ENCODE measurements around the gene LIMS2. TPM values are rescaled to one million over a fixed set of nuclear protein-coding genes. Genes with fewer than 3 reads are reported as not detected.

Gene LIMS2
- total RNA-seq, 1 donor from 2014 or later: 6.2 TPM

DNA sequence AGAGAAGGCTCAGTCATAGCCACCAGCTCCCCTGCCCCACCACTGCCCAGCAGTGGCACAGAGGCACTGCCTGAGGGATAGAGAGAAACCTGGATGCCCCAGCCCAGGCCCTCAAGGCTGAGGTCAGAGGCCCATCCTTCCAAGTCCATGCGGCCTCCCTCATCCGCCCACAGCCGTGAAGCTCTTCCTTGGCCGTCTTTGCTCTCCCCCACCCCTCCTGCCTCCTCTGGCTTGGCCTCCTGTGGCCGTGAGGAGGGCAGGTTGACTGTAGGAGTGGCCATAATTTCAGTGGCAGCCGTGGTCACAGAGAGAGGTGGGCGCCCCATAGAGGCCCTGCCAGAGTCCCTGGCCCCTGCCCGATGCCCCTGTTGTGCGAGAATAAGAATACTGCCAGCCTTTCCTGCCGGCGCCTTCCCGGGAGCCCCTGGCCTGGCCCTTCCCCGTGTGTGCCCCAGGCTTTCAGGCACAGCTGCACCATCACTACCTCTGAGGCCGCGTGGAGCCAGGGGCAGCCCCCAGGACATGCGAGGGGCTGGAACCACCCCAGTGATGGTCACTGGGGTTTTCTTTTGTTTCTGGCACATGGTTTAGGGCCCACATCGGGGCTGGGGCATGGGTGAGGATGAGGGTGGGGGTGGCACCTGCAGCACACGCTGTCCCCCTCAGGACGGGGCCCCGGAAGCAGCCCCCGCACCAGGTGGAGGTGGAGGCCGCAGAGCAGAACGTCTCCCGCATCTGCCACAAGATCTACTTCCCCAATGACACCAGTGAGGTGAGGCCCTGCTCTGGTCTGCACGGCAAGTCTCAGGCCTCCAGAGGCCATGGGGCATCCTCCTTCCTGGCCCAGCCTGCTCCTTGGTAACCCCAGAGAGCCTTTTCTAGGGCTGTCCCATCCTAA, 42.5 kb downstream of the LIMS2 start:
- no peaks in the 10 kb centered on the region for H3K27me3 Mint-ChIP-seq
- H3K9me3 Mint-ChIP-seq (ENCODE audit: low read depth): no peaks in the 10 kb centered on the region
- H3K4me3 Mint-ChIP-seq (ENCODE audit: low read depth): no peak overlapping the region
- peaks cover 1% of the 10 kb centered on the region for H3K4me1 Mint-ChIP-seq (ENCODE audit: low read depth)
- DNase-seq (ENCODE audit: low spot score, unreplicated experiment): no peak
- no peaks in the 10 kb centered on the region for H3K36me3 Mint-ChIP-seq (ENCODE audit: insufficient read depth)
- H3K27ac Mint-ChIP-seq: no peak overlapping the region
- TF ChIP-seq, protein P1, sequence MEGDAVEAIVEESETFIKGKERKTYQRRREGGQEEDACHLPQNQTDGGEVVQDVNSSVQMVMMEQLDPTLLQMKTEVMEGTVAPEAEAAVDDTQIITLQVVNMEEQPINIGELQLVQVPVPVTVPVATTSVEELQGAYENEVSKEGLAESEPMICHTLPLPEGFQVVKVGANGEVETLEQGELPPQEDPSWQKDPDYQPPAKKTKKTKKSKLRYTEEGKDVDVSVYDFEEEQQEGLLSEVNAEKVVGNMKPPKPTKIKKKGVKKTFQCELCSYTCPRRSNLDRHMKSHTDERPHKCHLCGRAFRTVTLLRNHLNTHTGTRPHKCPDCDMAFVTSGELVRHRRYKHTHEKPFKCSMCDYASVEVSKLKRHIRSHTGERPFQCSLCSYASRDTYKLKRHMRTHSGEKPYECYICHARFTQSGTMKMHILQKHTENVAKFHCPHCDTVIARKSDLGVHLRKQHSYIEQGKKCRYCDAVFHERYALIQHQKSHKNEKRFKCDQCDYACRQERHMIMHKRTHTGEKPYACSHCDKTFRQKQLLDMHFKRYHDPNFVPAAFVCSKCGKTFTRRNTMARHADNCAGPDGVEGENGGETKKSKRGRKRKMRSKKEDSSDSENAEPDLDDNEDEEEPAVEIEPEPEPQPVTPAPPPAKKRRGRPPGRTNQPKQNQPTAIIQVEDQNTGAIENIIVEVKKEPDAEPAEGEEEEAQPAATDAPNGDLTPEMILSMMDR (IDR thresholded peaks at IDR 0.05; ENCODE audit: unreplicated experiment): no peak

GRCh38 chr2:127631997-127632581, 43.2 kb downstream of the LIMS2 start:
- Mint-ChIP-seq H3K4me3 (ENCODE audit: low read depth) (no peak overlapping the region), H3K36me3 (ENCODE audit: insufficient read depth) (no peaks in the 10 kb centered on the region), H3K4me1 (ENCODE audit: low read depth) (no peaks in the 10 kb centered on the region), H3K9me3 (ENCODE audit: low read depth) (no peaks in the 10 kb centered on the region), H3K27ac (no peak overlapping the region), H3K27me3 (peaks cover 1% of the 10 kb centered on the region)
- TF ChIP-seq, protein P1 (IDR thresholded peaks at IDR 0.05; ENCODE audit: unreplicated experiment): no peak
- DNase-seq (ENCODE audit: low spot score, unreplicated experiment): no peak

GRCh38 chr2:127631541-127631996, 43.8 kb downstream of the LIMS2 start:
- TF ChIP-seq, protein P1 (IDR thresholded peaks at IDR 0.05; ENCODE audit: unreplicated experiment): no peak
- Mint-ChIP-seq H3K27ac (no peak overlapping the region), H3K27me3 (peaks cover 3% of the 10 kb centered on the region), H3K36me3 (ENCODE audit: insufficient read depth) (no peaks in the 10 kb centered on the region), H3K9me3 (ENCODE audit: low read depth) (no peaks in the 10 kb centered on the region), H3K4me3 (ENCODE audit: low read depth) (no peak overlapping the region), H3K4me1 (ENCODE audit: low read depth) (no peaks in the 10 kb centered on the region)
- no peak for DNase-seq (ENCODE audit: low spot score, unreplicated experiment)

- no peak overlapping the region for H3K4me3 Mint-ChIP-seq (ENCODE audit: low read depth)
- H3K9me3 Mint-ChIP-seq (ENCODE audit: low read depth): no peaks in the 10 kb centered on the region
- no peaks in the 10 kb centered on the region for H3K36me3 Mint-ChIP-seq (ENCODE audit: insufficient read depth)
- DNase-seq (ENCODE audit: low spot score, unreplicated experiment): no peak
- no peak overlapping the region for H3K27ac Mint-ChIP-seq
- H3K4me1 Mint-ChIP-seq (ENCODE audit: low read depth): no peaks in the 10 kb centered on the region
- H3K27me3 Mint-ChIP-seq: peaks cover 4% of the 10 kb centered on the region
- TF ChIP-seq, protein P1 (IDR thresholded peaks at IDR 0.05; ENCODE audit: unreplicated experiment): no peak
Observed at GRCh38 chr2:127630864-127631540, 44.3 kb downstream of the LIMS2 start.
